CD14-positive monocyte (primary cell): Measurements from ENCODE around the gene ACRV1. TPM values are rescaled to one million over a fixed set of nuclear protein-coding genes. Genes with fewer than 3 reads are reported as not detected.
A peak's percentile ranks its signal among the peaks of the same experiment; 100 is the strongest.

Experiments
- DNase-seq, 3 donors: peaks; one replicate each; pipeline ENCODE4 v3.0.0-alpha.2; 2011 to 2022
- H2AFZ ChIP-seq: 2 replicates; pipeline ENCODE4 v1.6.0; 2012; ENCODE audit warnings: mild to moderate bottlenecking, low read depth, low read length, inconsistent platforms; ENCODE audit not compliant: insufficient read depth, poor library complexity, severe bottlenecking
- H3K27ac ChIP-seq, 2 donors: 1 replicate in 1 of 2; 2 replicates in 1 of 2; pipeline ENCODE4 v1.5.1; 2012 to 2013; ENCODE audit warnings: low read length in 2 of 2, control low read depth in 1 of 2, inconsistent platforms in 1 of 2, low read depth in 1 of 2, mild to moderate bottlenecking in 1 of 2
- H3K27me3 ChIP-seq, 2 donors: one replicate each; pipeline versions ENCODE4 v1.6.0 to v1.6.1; 2011 to 2013; ENCODE audit warnings: low read length in 2 of 2; ENCODE audit not compliant: control insufficient read depth in 2 of 2, insufficient read depth in 2 of 2
- H3K36me3 ChIP-seq, 2 donors: replicated peaks in 1 of 2; 1 replicate in 1 of 2; 2 replicates in 1 of 2; pipeline versions ENCODE4 v1.5.1 to v1.6.1; 2012 to 2013; ENCODE audit warnings: low read length in 2 of 2, control low read depth in 1 of 2, inconsistent platforms in 1 of 2, mild to moderate bottlenecking in 1 of 2; ENCODE audit not compliant: insufficient read depth in 2 of 2, control insufficient read depth in 1 of 2
- H3K4me1 ChIP-seq, 2 donors: 1 replicate in 1 of 2; 2 replicates in 1 of 2; pipeline versions ENCODE4 v1.5.1 to v1.6.1; 2012 to 2013; ENCODE audit warnings: low read length in 2 of 2, control low read depth in 1 of 2, inconsistent platforms in 1 of 2, mild to moderate bottlenecking in 1 of 2, moderate library complexity in 1 of 2; ENCODE audit not compliant: insufficient read depth in 2 of 2, control insufficient read depth in 1 of 2
- H3K4me2 ChIP-seq: replicated peaks from 2 replicates; pipeline ENCODE3; 2012; ENCODE audit warnings: low read length, moderate library complexity, mild to moderate bottlenecking; ENCODE audit not compliant: poor library complexity, severe bottlenecking; ENCODE audit errors: extremely low read depth
- H3K4me3 ChIP-seq, 3 experiments: fragments of 200-600 bp in 1 of 3; sonication (generic) in 1 of 3; replicated peaks in 1 of 3; 1 replicate in 2 of 3; 2 replicates in 1 of 3; pipeline ENCODE4 v1.5.1; 2011 to 2013; ENCODE audit warnings: low read length in 3 of 3, mild to moderate bottlenecking in 3 of 3, control low read depth in 2 of 3, low read depth in 2 of 3, inconsistent platforms in 1 of 3, moderate library complexity in 1 of 3
- H3K79me2 ChIP-seq: 2 replicates; pipeline ENCODE4 v1.6.0; 2012; ENCODE audit warnings: mild to moderate bottlenecking, control low read depth, inconsistent platforms, low read length, moderate library complexity; ENCODE audit not compliant: insufficient read depth
- H3K9ac ChIP-seq: 2 replicates; pipeline ENCODE4 v1.6.0; 2017; ENCODE audit warnings: low read length, mild to moderate bottlenecking; ENCODE audit not compliant: insufficient read depth, poor library complexity, severe bottlenecking
- H3K9me3 ChIP-seq, 2 donors: replicated peaks in 1 of 2; 1 replicate in 1 of 2; 2 replicates in 1 of 2; pipeline versions ENCODE4 v1.5.1 to v1.6.1; 2012 to 2013; ENCODE audit warnings: low read length in 2 of 2, control low read depth in 1 of 2; ENCODE audit not compliant: control insufficient read depth in 1 of 2, insufficient read depth in 1 of 2
- H4K20me1 ChIP-seq: 2 replicates; pipeline ENCODE4 v1.6.0; 2012; ENCODE audit warnings: mild to moderate bottlenecking, low read length, control low read depth, moderate library complexity; ENCODE audit not compliant: insufficient read depth
- H3K27ac Mint-ChIP-seq, 7 donors: one replicate each; pipeline ENCODE4 v1.8.0; 2020; ENCODE audit warnings: mild to moderate bottlenecking in 7 of 7, mixed read lengths in 7 of 7, moderate library complexity in 6 of 7, inconsistent platforms in 2 of 7
- H3K27me3 Mint-ChIP-seq, 3 donors: one replicate each; pipeline ENCODE4 v1.8.0; 2021 to 2022; ENCODE audit warnings: low read depth in 3 of 3, mild to moderate bottlenecking in 3 of 3, mixed read lengths in 3 of 3, moderate library complexity in 3 of 3, inconsistent platforms in 1 of 3
- H3K36me3 Mint-ChIP-seq, 2 donors: one replicate each; pipeline ENCODE4 v1.8.0; 2020; ENCODE audit warnings: mixed read lengths in 2 of 2, inconsistent platforms in 1 of 2, mild to moderate bottlenecking in 1 of 2
- H3K4me1 Mint-ChIP-seq: one replicate; pipeline ENCODE4 v1.8.0; 2020; ENCODE audit warnings: mild to moderate bottlenecking, mixed read lengths
- H3K4me3 Mint-ChIP-seq, 2 donors: one replicate each; pipeline ENCODE4 v1.8.0; 2020; ENCODE audit warnings: mild to moderate bottlenecking in 2 of 2, mixed read lengths in 2 of 2, moderate library complexity in 1 of 2
- H3K9me3 Mint-ChIP-seq, 7 donors: one replicate each; pipeline ENCODE4 v1.8.0; 2020 to 2022; ENCODE audit warnings: mixed read lengths in 7 of 7, mild to moderate bottlenecking in 6 of 7, moderate library complexity in 6 of 7, inconsistent platforms in 2 of 7
- WGBS: methylation state at CpG from one replicate; pipeline ENCODE4 v1.1.5; 2013; ENCODE audit warnings: missing lambda C conversion rate; ENCODE audit not compliant: insufficient coverage; 5-methylcytosine and 5-hydroxymethylcytosine counted together
- intact Hi-C, 2 donors: fragments of 100-400 bp; cut with micrococcal nuclease; formaldehyde crosslinking; loops; one replicate each; pipeline versions ENCODE4 v1.15.0 to v1.15.1; 2023
- polyA plus RNA-seq, 3 donors: library from polyadenylated mRNA; depleted of rRNA in 1 of 3; unstranded in 2 of 3; stranded (reverse) in 1 of 3; fragments of 300-500 nt in 2 of 3; fragments of >200 nt in 1 of 3; fragmentation: Illumina TruSeq in 2 of 3; gene quantifications; 1 replicate in 2 of 3; 2 replicates in 1 of 3; pipeline ENCODE4 v1.2.3, GENCODE V29; 2012 to 2021
- TF ChIP-seq, protein P1 (sequence below): fragments of 200-600 bp; IDR thresholded peaks from one replicate; pipeline ENCODE4 v1.8.0; 2022; ENCODE audit warnings: antibody characterized with exemption, mild to moderate bottlenecking

Gene ACRV1
- polyA plus RNA-seq, 3 donors = not detected

DNA sequence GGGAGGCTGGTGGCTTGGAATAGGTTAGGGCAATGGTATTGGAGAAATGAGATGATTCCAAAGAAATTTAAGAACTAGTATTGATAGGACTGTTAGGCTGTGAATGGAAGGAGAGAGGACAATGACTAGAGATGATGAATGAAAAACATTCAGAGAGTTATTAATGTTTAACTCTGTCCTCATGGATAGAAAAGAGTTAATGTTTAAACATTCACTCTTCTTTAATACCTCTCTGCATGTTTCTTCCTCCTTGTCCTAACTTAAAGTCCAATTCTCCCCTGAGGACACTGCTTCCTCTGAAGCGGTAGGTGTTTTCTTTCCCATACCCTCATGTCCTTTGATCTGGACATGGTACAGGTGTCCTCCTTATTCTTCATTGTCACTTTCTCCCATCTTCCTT, 42.3 kb downstream of the ACRV1 start:
- peak overlapping the region in 2 of 7 donors; percentile 37 for H3K27ac Mint-ChIP-seq
- no peak for DNase-seq
- no peaks in the 10 kb centered on the region for H3K9me3 ChIP-seq
- H3K4me3 Mint-ChIP-seq = no peak overlapping the region
- peak overlapping the region; percentile 22 for H2AFZ ChIP-seq
- no peaks in the 10 kb centered on the region for H3K79me2 ChIP-seq
- H3K27ac ChIP-seq = no peak overlapping the region
- no peak overlapping the region for H3K9ac ChIP-seq
- TF ChIP-seq, protein P1, sequence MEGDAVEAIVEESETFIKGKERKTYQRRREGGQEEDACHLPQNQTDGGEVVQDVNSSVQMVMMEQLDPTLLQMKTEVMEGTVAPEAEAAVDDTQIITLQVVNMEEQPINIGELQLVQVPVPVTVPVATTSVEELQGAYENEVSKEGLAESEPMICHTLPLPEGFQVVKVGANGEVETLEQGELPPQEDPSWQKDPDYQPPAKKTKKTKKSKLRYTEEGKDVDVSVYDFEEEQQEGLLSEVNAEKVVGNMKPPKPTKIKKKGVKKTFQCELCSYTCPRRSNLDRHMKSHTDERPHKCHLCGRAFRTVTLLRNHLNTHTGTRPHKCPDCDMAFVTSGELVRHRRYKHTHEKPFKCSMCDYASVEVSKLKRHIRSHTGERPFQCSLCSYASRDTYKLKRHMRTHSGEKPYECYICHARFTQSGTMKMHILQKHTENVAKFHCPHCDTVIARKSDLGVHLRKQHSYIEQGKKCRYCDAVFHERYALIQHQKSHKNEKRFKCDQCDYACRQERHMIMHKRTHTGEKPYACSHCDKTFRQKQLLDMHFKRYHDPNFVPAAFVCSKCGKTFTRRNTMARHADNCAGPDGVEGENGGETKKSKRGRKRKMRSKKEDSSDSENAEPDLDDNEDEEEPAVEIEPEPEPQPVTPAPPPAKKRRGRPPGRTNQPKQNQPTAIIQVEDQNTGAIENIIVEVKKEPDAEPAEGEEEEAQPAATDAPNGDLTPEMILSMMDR = no peak
- H3K27me3 Mint-ChIP-seq = no peaks in the 10 kb centered on the region
- no peaks in the 10 kb centered on the region for H4K20me1 ChIP-seq
- no peak overlapping the region for H3K4me2 ChIP-seq
- H3K4me3 ChIP-seq = no peak overlapping the region
- H3K36me3 Mint-ChIP-seq = peaks cover 43 to 71% of the 10 kb centered on the region in 2 donors
- no peaks in the 10 kb centered on the region for H3K27me3 ChIP-seq
- 100% methylated on average over 1 of the region's 1 CpG for WGBS
- no peaks in the 10 kb centered on the region for H3K9me3 Mint-ChIP-seq
- no peaks in the 10 kb centered on the region for H3K4me1 ChIP-seq
- intact Hi-C loops = no loop called here
- peaks cover 18 to 75% of the 10 kb centered on the region in 2 donors for H3K36me3 ChIP-seq
- no peaks in the 10 kb centered on the region for H3K4me1 Mint-ChIP-seq

DNA sequence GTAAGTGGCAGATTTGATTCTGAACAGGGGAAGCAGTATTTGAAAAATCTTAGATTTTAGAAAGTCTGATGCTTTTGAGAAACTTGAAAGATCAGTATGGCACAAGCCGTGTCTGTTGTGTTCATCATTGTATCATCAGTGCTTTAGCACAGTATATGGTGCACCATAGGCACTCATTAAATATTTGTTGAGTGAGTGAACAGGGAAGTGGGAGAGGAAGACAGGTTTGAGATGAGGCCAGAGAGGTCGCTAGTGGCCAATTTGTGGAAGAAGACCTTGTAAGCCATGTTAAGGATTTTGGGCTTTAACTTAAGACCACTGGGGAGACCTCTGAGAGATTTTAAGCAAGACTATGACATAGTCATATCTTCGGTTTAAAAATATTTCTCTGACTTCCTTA, 42.8 kb downstream of the ACRV1 start:
- no peak overlapping the region for H3K4me3 Mint-ChIP-seq
- H3K36me3 ChIP-seq = peaks cover 22 to 79% of the 10 kb centered on the region in 2 donors
- no peak for DNase-seq
- no peaks in the 10 kb centered on the region for H3K79me2 ChIP-seq
- H3K9me3 Mint-ChIP-seq = no peaks in the 10 kb centered on the region
- no peaks in the 10 kb centered on the region for H3K27me3 Mint-ChIP-seq
- no peak overlapping the region for H3K27ac ChIP-seq
- intact Hi-C loops = no loop called here
- no peaks in the 10 kb centered on the region for H3K9me3 ChIP-seq
- H3K27ac Mint-ChIP-seq = peak overlapping the region in 2 of 7 donors; percentile 32 to 37
- H3K36me3 Mint-ChIP-seq = peaks cover 47 to 75% of the 10 kb centered on the region in 2 donors
- no peaks in the 10 kb centered on the region for H3K4me1 Mint-ChIP-seq
- no peaks in the 10 kb centered on the region for H3K27me3 ChIP-seq
- no peak overlapping the region for H3K9ac ChIP-seq
- WGBS = 80% methylated on average over 1 of the region's 3 CpGs
- H3K4me3 ChIP-seq = no peak overlapping the region
- TF ChIP-seq, protein P1 = no peak
- H4K20me1 ChIP-seq = no peaks in the 10 kb centered on the region
- H3K4me2 ChIP-seq = no peak overlapping the region
- H3K4me1 ChIP-seq = no peaks in the 10 kb centered on the region
- H2AFZ ChIP-seq = peak overlapping the region; percentile 22
